ENCODE data around the gene LCE2C. TPM values are rescaled to one million over a fixed set of nuclear protein-coding genes. Genes with fewer than 3 reads are reported as not detected.

The LCE2C gene
- total RNA-seq, 4 donors from 2014 or later = not detected

Other genes starting within 250 kb of the LCE2C start
- not detected for gene LCE5A, start 164.5 kb upstream of the LCE2C start, total RNA-seq
- not detected for gene CRCT1, start 160.8 kb upstream of the LCE2C start, total RNA-seq
- gene LCE3E, start 108.5 kb upstream of the LCE2C start, total RNA-seq = not detected
- not detected for gene LCE3D, start 94.8 kb upstream of the LCE2C start, total RNA-seq
- gene LCE3C, start 75.0 kb upstream of the LCE2C start, total RNA-seq = not detected
- not detected for gene LCE3B, start 61.5 kb upstream of the LCE2C start, total RNA-seq
- not detected for gene LCE3A, start 52.2 kb upstream of the LCE2C start, total RNA-seq
- not detected for gene LCE2D, start 11.9 kb upstream of the LCE2C start, total RNA-seq
- gene LCE2B, start 10.8 kb downstream of the LCE2C start, total RNA-seq = not detected
- not detected for gene LCE2A, start 23.1 kb downstream of the LCE2C start, total RNA-seq
- not detected for gene LCE4A, start 32.9 kb downstream of the LCE2C start, total RNA-seq
- not detected for gene KPRP, start 82.7 kb downstream of the LCE2C start, total RNA-seq
- not detected for gene LCE1F, start 99.9 kb downstream of the LCE2C start, total RNA-seq
- gene LCE1E, start 111.0 kb downstream of the LCE2C start, total RNA-seq = not detected
- gene LCE1D, start 121.4 kb downstream of the LCE2C start, total RNA-seq = not detected
- not detected for gene LCE1C, start 131.4 kb downstream of the LCE2C start, total RNA-seq
- not detected for gene LCE1B, start 136.7 kb downstream of the LCE2C start, total RNA-seq
- gene LCE1A, start 152.2 kb downstream of the LCE2C start, total RNA-seq = not detected
- not detected for gene LCE6A, start 167.6 kb downstream of the LCE2C start, total RNA-seq
- not detected for gene LCE7A, start 184.7 kb downstream of the LCE2C start, total RNA-seq
- gene SMCP, start 203.0 kb downstream of the LCE2C start, total RNA-seq = not detected
- gene IVL, start 233.3 kb downstream of the LCE2C start, total RNA-seq = not detected

All from uterus (tissue), 4 donors.